HepG2 (cell line): Measurements from ENCODE around the gene STK32B. TPM values are rescaled to one million over a fixed set of nuclear protein-coding genes. Genes with fewer than 3 reads are reported as not detected.

Source experiments
- ATAC-seq: fragments of 200-7000 bp; cut with Tn5 transposase; 3 replicates; pipeline ENCODE4 v1.9.1; 2020; ENCODE audit warnings: mild to moderate bottlenecking, moderate library complexity
- BruUV-seq: library from RNA; stranded (reverse); fragments of 400-500 nt; replicated peaks from 2 replicates; lab custom pipeline; 2021; lab: Mats Ljungman, UMichigan
- CTCF ChIA-PET: fragments of 300-600 bp; formaldehyde crosslinking; extraction: SDS; loops from one replicate; lab custom pipeline; 2021; ENCODE audit warnings: low total read pairs, inconsistent platforms, low intra/inter-chr PET ratio; lab: Yijun Ruan, JAX
- POLR2A ChIA-PET: fragments of 350-600 bp; sonication (Branson Sonifier 250); formaldehyde crosslinking; loops from one replicate; lab custom pipeline; 2020; ENCODE audit warnings: antibody characterized with exemption, inconsistent platforms; lab: Yijun Ruan, JAX
- DNase-seq: peaks from one replicate; pipeline ENCODE4 v3.0.0-alpha.2; 2015; ENCODE audit warnings: low spot score
- FAIRE-seq: peaks from 3 replicates; lab custom pipeline; 2011; peaks lifted over from hg19 to GRCh38; lab: Jason Lieb, UNC
- H2AFZ ChIP-seq: one replicate; pipeline ENCODE4 v1.6.1; 2011; ENCODE audit warnings: low read length, inconsistent platforms
- H3K27ac ChIP-seq: fragments of 300-600 bp; 3 replicates; pipeline ENCODE4 v1.8.0; 2011; ENCODE audit warnings: mixed run types, mild to moderate bottlenecking, mixed read lengths, low read length, inconsistent platforms; ENCODE audit not compliant: insufficient read depth; ENCODE audit errors: extremely low read length
- H3K27me3 ChIP-seq, 2 experiments: fragments of 200-600 bp in 1 of 2; 2 replicates in 1 of 2; 3 replicates in 1 of 2; pipeline versions ENCODE4 v1.6.0 to v1.8.0; 2011; ENCODE audit warnings: low read length in 2 of 2, mild to moderate bottlenecking in 2 of 2, moderate library complexity in 2 of 2, inconsistent platforms in 1 of 2; ENCODE audit not compliant: insufficient read depth in 2 of 2, control insufficient read depth in 1 of 2
- H3K36me3 ChIP-seq, 2 experiments: fragments of 200-600 bp in 1 of 2; replicated peaks in 1 of 2; 2 replicates in 1 of 2; 3 replicates in 1 of 2; pipeline versions ENCODE4 v1.5.1 to v1.8.0; 2011; ENCODE audit warnings: low read length in 2 of 2, inconsistent platforms in 1 of 2; ENCODE audit not compliant: insufficient read depth in 2 of 2, control insufficient read depth in 1 of 2
- H3K4me1 ChIP-seq: 2 replicates; pipeline ENCODE4 v1.5.1; 2012; ENCODE audit warnings: low read length, inconsistent platforms; ENCODE audit not compliant: insufficient read depth
- H3K4me2 ChIP-seq: 2 replicates; pipeline ENCODE4 v1.6.0; 2011; ENCODE audit warnings: low read depth, low read length, inconsistent platforms
- H3K4me3 ChIP-seq, 3 experiments: fragments of 200-600 bp in 1 of 3; sonication (generic), shearing (Covaris generic) in 1 of 3; replicated peaks in 1 of 3; 2 replicates each; pipeline ENCODE4 v1.5.1; 2011 to 2016; ENCODE audit warnings: low read length in 3 of 3, inconsistent platforms in 2 of 3, low read depth in 2 of 3, mild to moderate bottlenecking in 2 of 3, control low read depth in 1 of 3, mixed read lengths in 1 of 3; ENCODE audit not compliant: insufficient read depth in 1 of 3
- H3K79me2 ChIP-seq: one replicate; pipeline ENCODE4 v1.6.1; 2011; ENCODE audit warnings: low read length, inconsistent platforms; ENCODE audit not compliant: insufficient read depth
- H3K9ac ChIP-seq: 2 replicates; pipeline ENCODE4 v1.6.0; 2011; ENCODE audit warnings: mild to moderate bottlenecking, low read depth, low read length, inconsistent platforms; ENCODE audit not compliant: insufficient read depth
- H3K9me3 ChIP-seq: 2 replicates; pipeline ENCODE4 v1.5.1; 2012; ENCODE audit warnings: mild to moderate bottlenecking, low read length
- H4K20me1 ChIP-seq: 2 replicates; pipeline ENCODE4 v1.6.0; 2011; ENCODE audit warnings: inconsistent platforms, mild to moderate bottlenecking, low read length, moderate library complexity; ENCODE audit not compliant: insufficient read depth
- FOXA1 ChIP-seq, 2 experiments: fragments of 450-650 bp in 1 of 2; sonication (generic) in 1 of 2; formaldehyde crosslinking in 1 of 2; IDR thresholded peaks; 2 replicates each; pipeline versions ENCODE4 v1.4.0 to v1.6.1; 2016 to 2020; ENCODE audit warnings: missing genetic modification reagents in 1 of 2
- GZF1 ChIP-seq: sonication (generic); formaldehyde crosslinking; IDR thresholded peaks from 2 replicates; pipeline ENCODE4 v1.5.1; 2020; ENCODE audit warnings: mild to moderate bottlenecking, missing genetic modification reagents
- HDAC2 ChIP-seq: sonication (generic); formaldehyde crosslinking; IDR thresholded peaks from 2 replicates; pipeline ENCODE4 v1.4.0; 2020; ENCODE audit warnings: missing genetic modification reagents
- HES4 ChIP-seq: sonication (generic); formaldehyde crosslinking; IDR thresholded peaks from 2 replicates; pipeline ENCODE4 v1.9.0; 2021; ENCODE audit warnings: mild to moderate bottlenecking, missing genetic modification reagents, borderline replicate concordance
- HIC2 ChIP-seq: sonication (generic); formaldehyde crosslinking; IDR thresholded peaks from 2 replicates; pipeline ENCODE4 v1.9.0; 2022; ENCODE audit warnings: low read depth, missing genetic modification reagents
- KLF6 ChIP-seq: IDR thresholded peaks from 2 replicates; pipeline ENCODE4 v1.8.0; 2016; ENCODE audit warnings: missing biosample characterization, missing genetic modification reagents
- NFIB ChIP-seq: sonication (generic); formaldehyde crosslinking; IDR thresholded peaks from 2 replicates; pipeline ENCODE4 v1.9.0; 2021; ENCODE audit warnings: missing genetic modification reagents, mild to moderate bottlenecking, borderline replicate concordance
- POLR2AphosphoS5 ChIP-seq: IDR thresholded peaks from 2 replicates; pipeline ENCODE4 v1.6.1; 2012; ENCODE audit warnings: low read depth, low read length
- RFX1 ChIP-seq: fragments of 450-650 bp; IDR thresholded peaks from 2 replicates; pipeline ENCODE4 v1.6.1; 2017
- RNF2 ChIP-seq: fragments of 450-650 bp; conservative IDR thresholded peaks from 2 replicates; pipeline ENCODE4 v1.6.1; 2016; ENCODE audit warnings: low read depth
- TEAD2 ChIP-seq: sonication (generic); formaldehyde crosslinking; IDR thresholded peaks from 2 replicates; pipeline ENCODE4 v1.9.0; 2021; ENCODE audit warnings: missing genetic modification reagents
- ZBTB21 ChIP-seq: sonication (generic); formaldehyde crosslinking; IDR thresholded peaks from 2 replicates; pipeline ENCODE4 v1.4.0; 2020; ENCODE audit warnings: missing genetic modification reagents
- ZBTB38 ChIP-seq: sonication (generic); formaldehyde crosslinking; IDR thresholded peaks from 2 replicates; pipeline ENCODE4 v1.5.1; 2020; ENCODE audit warnings: mild to moderate bottlenecking, missing genetic modification reagents
- ZC3H13 ChIP-seq: sonication (generic); formaldehyde crosslinking; IDR thresholded peaks from 2 replicates; pipeline ENCODE4 v1.8.1; 2023; ENCODE audit warnings: mild to moderate bottlenecking, missing genetic modification reagents, moderate library complexity
- ZMYM3 ChIP-seq: sonication (generic); formaldehyde crosslinking; IDR thresholded peaks from 2 replicates; pipeline ENCODE4 v1.5.1; 2020; ENCODE audit warnings: mild to moderate bottlenecking, missing genetic modification reagents
- ZNF264 ChIP-seq: sonication (generic); formaldehyde crosslinking; IDR thresholded peaks from 2 replicates; pipeline ENCODE4 v1.4.0; 2020; ENCODE audit warnings: missing genetic modification reagents
- ZNF333 ChIP-seq: sonication (generic); formaldehyde crosslinking; IDR thresholded peaks from 2 replicates; pipeline ENCODE4 v1.4.0; 2020; ENCODE audit warnings: mild to moderate bottlenecking, missing genetic modification reagents, borderline replicate concordance
- in situ Hi-C: cut with HindIII; loops from 2 replicates; pipeline ENCODE4 v1.10.0; 2017; ENCODE audit warnings: low pct_unique_long_range_greater_than_20kb; ENCODE audit not compliant: extremely low pct_ligation_motif_present
- intact Hi-C: fragments of 100-400 bp; cut with micrococcal nuclease; formaldehyde crosslinking; loops from one replicate; pipeline ENCODE4 v1.10.0; 2022; ENCODE audit not compliant: unreplicated experiment
- polyA plus RNA-seq, 8 experiments: library from polyadenylated mRNA; depleted of rRNA in 3 of 8; stranded (reverse) in 7 of 8; unstranded in 1 of 8; fragments of >200 nt; fragmentation: Illumina TruSeq in 4 of 8; extraction: Trizol in 4 of 8; gene quantifications; 2 replicates each; pipeline versions ENCODE4 v1.2.1 to v1.2.3, GENCODE V29; 2011 to 2016; ENCODE audit warnings: low read depth in 4 of 8, missing spikeins in 1 of 8, mixed read lengths in 1 of 8; ENCODE audit not compliant: insufficient read depth in 1 of 8
- total RNA-seq, 5 experiments: library from RNA; depleted of rRNA; stranded (reverse); fragments of >200 nt; fragmentation: Illumina TruSeq; extraction: Trizol; gene quantifications; 2 replicates each; pipeline ENCODE4 v1.2.3, GENCODE V29; 2016; ENCODE audit warnings: low read depth in 1 of 5

Gene STK32B
- total and polyA plus RNA-seq, 2 of the 13 experiments (the other 11 are each of a cell fraction or from before 2014, with no cell fraction given), result not detected

- Histone ChIP-seq H3K4me3 (no peak overlapping the region), H3K27me3 (peaks cover 0 to 3% of the 10 kb centered on the region in 2 experiments; a peak in 1 of 5 replicates), H3K36me3 (no peaks in the 10 kb centered on the region), H3K4me2 (no peak overlapping the region), H3K27ac (no peak overlapping the region), H4K20me1 (no peaks in the 10 kb centered on the region), H3K79me2 (no peaks in the 10 kb centered on the region), H3K9ac (no peak overlapping the region), H2AFZ (no peak overlapping the region), H3K9me3 (no peaks in the 10 kb centered on the region), H3K4me1 (no peaks in the 10 kb centered on the region)
- CTCF ChIA-PET, result no interaction called here
- ATAC-seq, result no peak
- no peak for DNase-seq
- intact Hi-C loops (no loop called here), in situ Hi-C loops (no loop called here)
- no TSS peak for BruUV-seq
- FAIRE-seq, result no peak
- POLR2A ChIA-PET, result no interaction called here
- TF ChIP-seq FOXA1 (IDR thresholded peaks at IDR 0.05) (no peak), FOXA1 (CRISPR knock-in tag; IDR thresholded peaks at IDR 0.05) (no peak), ZNF333 (CRISPR knock-in tag) (no peak), ZC3H13 (CRISPR knock-in tag) (no peak), POLR2AphosphoS5 (no peak), ZBTB21 (CRISPR knock-in tag) (no peak), TEAD2 (no peak), RNF2 (no peak), NFIB (CRISPR knock-in tag) (no peak), HDAC2 (CRISPR knock-in tag) (no peak), HES4 (CRISPR knock-in tag) (no peak), ZMYM3 (CRISPR knock-in tag) (no peak), ZBTB38 (CRISPR knock-in tag) (no peak), ZNF264 (no peak), RFX1 (no peak), HIC2 (CRISPR knock-in tag) (no peak), GZF1 (CRISPR knock-in tag) (no peak), KLF6 (CRISPR knock-in tag) (no peak)
These were observed 453.2 kb downstream of the STK32B start for GRCh38 chr4:5504486-5504885.
